ENCODE measurements around the gene ASXL2. TPM values are rescaled to one million over a fixed set of nuclear protein-coding genes. Genes with fewer than 3 reads are reported as not detected.
"Not testable (repeated sequence)": the region's sequence is repeated elsewhere in the genome, so short reads cannot be mapped to it uniquely, and the experiment has no call there.

The ASXL2 gene
- 8.8 and 9.6 TPM in 2 replicates for total RNA-seq (2014; rRNA removed; shearing (Covaris generic))

- DNase-seq (ENCODE audit: low spot score), result peak; percentile 96
Measured at GRCh38 chr2:25878361-25879132, at the start of gene ASXL2. TSS of gene ASXL2 (minus strand) at chr2:25878487. CDS start at chr2:25878222, 265 bp downstream.

DNA sequence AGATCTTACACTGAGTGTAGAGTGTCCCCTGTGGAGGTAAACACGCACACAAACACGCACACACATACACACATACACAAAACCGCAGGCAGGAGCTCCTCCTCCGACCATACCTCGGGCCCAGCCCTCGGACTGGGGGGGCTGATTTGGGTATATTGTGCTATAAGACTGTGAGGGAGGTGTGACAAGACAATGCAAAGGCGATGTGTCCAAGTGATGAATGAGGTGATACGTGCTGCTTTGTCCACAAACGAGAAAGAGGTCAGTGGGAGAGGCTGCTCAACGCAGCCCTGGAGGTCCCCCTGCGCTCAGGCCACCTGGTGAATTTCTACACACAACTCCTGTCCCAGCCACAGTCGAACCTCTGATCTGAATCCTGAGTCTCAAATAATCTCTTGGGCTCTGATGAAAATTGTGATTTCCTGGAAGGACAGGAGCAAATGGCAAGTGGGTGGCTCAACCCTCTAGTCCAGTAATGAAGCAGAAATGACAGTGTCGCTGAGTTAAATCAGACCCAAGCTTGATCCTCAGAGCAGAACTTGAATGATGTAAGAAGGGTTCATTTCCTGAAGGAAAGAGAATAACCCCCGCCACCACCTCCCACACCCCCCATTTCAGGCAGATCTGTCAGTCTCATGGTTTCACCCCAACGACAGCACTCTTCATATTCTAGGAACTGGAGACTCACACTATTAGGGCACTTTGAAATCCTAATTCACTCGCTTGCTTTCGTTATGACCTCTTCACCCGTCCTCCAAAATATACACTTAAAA is 48.9 kb upstream of the ASXL2 start:
- DNase-seq (ENCODE audit: low spot score), result no peak

DNA sequence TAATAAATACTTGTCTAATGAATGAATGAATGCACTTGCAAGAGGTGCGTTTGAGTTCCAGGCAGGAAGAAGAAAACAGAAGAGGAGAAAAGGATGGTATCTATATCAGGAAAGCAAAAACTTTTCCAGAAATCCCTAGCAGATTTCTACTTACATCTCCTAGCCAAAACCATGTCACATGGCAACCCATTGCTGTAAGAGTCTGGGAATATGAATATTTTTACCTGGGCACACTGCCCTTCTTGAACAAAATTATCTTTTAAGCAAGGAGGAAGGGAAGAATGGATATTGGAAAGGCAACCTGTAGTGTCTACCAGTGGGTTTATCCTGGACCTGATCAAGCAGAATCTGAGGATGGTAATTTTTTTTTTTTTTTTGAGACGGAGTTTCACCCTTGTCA is 44.2 kb upstream of the ASXL2 start:
- no peak for DNase-seq (ENCODE audit: low spot score)

GRCh38 chr2:25920786-25921415 is 42.6 kb upstream of the ASXL2 start:
- DNase-seq (ENCODE audit: low spot score), result no peak

DNA sequence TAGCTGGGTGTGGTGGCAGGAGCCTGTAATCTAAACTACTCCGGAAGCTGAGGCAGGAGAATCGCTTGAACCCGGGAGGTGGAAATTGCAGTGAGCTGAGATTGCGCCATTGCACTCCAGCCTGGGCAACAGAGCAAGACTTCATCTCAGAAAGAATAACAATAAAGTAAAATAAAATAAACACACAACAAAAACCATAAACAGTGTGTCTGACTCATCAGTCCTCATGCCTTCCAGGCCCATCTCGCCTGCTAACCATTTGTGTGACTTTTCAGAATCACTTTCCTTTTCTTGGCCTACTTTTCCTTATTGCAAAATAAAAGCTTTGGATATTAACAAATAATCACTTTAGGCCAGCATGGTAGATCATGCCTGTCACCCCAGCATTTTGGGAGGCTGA is 42.0 kb upstream of the ASXL2 start:
- peak; percentile 13 for DNase-seq (ENCODE audit: low spot score)

DNA sequence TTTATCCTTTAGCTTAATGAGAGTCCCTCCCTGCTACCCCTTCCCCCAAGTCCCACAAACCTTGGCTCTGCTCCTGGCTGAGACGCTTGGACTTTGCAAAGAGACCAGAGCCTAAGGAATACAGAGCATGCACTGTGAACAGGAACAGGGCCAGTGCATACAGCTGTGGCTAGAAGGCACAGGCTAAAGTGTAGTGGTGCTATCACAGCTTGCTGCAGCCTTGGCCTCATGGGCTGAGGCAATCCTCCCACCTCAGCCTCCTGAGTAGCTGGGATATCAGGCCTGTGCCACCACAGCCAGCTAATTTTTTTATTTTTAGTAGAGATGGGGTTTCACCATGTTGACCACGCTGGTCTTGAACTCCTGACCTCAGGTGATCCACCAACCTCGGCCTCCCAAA is 39.5 kb upstream of the ASXL2 start:
- DNase-seq (ENCODE audit: low spot score), result no peak

GRCh38 chr2:25917411-25917810 is 39.1 kb upstream of the ASXL2 start:
- DNase-seq (ENCODE audit: low spot score), result not testable (repeated sequence)

DNA sequence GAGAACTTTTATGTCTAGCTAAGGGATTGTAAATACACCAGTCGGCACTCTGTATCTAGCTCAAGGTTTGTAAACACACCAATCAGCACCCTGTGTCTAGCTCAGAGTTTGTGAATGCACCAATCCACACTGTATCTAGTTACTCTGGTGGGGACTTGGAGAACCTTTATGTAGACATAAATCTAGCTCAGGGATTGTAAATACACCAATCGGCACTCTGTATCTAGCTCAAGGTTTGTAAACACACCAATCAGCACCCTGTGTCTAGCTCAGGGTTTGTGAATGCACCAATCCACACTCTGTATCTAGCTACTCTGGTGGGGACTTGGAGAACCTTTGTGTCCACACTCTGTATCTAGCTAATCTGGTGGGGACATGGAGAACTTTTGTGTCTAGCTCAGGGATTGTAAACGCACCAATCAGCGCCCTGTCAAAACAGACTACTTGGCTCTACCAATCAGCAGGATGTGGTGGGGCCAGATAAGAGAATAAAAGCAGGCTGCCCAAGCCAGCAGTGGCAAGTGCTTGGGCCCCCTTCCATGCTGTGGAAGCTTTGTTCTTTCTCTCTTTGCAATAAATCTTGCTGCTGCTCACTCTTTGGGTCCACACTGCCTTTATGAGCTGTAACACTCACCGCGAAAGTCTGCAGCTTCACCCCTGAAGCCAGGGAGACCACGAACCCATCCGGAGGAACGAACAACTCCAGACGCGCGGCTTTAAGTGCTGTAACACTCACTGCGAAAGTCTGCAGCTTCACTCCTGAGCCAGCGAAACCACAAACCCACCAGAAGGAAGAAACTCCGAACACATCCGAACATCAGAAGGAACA is 37.9 kb upstream of the ASXL2 start:
- not testable (repeated sequence) for DNase-seq (ENCODE audit: low spot score)

DNA sequence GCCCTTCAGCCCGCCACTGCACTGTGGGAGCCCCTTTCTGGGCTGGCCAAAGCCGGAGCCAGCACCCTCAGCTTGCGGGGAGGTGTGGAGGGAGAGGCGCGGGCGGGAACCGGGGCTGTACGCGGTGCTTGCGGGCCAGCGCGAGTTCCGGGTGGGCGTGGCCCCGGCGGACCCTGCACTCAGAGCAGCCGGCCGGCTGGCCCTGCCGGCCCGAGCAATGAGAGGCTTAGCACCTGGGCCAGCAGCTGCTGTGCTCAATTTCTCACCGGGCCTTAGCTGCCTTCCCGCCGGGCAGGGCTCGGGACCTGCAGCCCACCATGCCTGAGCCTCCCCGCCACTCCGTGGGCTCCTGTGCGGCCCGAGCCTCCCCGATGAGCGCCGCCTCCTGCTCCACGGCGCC is 37.1 kb upstream of the ASXL2 start:
- DNase-seq (ENCODE audit: low spot score), result not testable (repeated sequence)

DNA sequence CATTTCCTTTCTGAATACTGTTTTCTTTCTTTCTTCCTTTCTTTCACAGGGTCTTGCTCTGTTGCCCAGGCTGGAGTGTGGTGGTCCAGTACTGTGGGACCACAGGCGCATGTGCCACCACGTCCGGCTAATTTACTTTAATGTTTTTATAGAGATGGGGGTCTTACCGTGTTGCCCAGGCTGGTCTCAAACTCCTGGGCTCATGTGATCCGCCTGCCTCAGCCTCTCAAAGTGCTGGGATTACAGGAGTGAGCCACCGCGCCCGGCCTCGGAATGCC is 35.3 kb upstream of the ASXL2 start:
- DNase-seq (ENCODE audit: low spot score), result not testable (repeated sequence)

- DNase-seq (ENCODE audit: low spot score), result peak; percentile 25
Measured at GRCh38 chr2:25912851-25913695, 34.8 kb upstream of the ASXL2 start.

- not testable (repeated sequence) for DNase-seq (ENCODE audit: low spot score)
Measured at GRCh38 chr2:25909574-25909973, 31.3 kb upstream of the ASXL2 start.

GRCh38 chr2:25905126-25905525 is 26.8 kb upstream of the ASXL2 start:
- no peak for DNase-seq (ENCODE audit: low spot score)

- DNase-seq (ENCODE audit: low spot score), result no peak
Measured at GRCh38 chr2:25903216-25903776, 25.0 kb upstream of the ASXL2 start.

DNA sequence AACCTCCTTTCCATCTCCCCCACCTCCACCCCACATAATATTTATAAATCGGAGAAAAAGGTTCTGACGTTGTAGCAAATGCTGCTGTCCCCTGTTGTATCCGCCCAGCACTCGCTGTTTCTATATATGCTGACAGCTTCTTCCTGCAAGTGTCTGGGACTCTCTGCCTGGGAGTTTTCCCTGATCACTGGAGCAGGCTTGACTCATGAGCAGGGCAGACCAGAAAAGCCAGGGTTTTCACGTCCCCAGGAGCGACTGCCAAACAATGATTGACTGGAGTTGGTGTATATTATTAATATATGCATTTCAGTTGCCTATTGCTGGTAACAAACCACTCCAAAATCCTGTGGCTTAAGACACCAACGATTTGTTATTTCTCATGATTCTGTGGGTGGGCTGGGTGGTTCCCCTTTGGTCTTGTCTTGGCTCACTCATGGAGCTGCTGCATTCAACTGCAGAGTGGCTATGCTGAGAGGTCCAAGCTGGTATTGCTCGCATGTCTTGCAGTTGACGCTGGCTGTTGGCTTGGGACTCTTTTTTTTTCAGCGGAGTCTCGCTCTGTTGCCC is 21.2 kb upstream of the ASXL2 start:
- DNase-seq (ENCODE audit: low spot score), result no peak

- DNase-seq (ENCODE audit: low spot score), result no peak
Measured at GRCh38 chr2:25897506-25897905, 19.2 kb upstream of the ASXL2 start.

DNA sequence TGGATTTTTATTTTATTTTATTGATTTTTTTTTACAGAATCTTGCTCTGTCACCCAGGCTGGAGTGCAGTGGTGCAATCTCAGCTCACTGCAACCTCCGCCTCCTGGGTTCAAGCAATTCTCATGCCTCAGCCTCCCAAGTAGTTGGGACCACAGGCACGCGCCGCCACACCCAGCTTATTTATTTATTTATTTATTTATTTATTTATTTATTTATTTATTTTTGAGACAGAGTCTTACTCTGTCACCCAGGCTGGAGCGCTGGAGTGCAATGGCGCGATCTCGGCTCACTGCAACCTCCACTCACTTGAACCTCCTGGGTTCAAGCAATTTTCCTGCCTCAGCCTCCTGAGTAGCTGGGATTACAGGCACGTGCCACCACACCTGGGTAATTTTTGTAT is 18.0 kb upstream of the ASXL2 start:
- not testable (repeated sequence) for DNase-seq (ENCODE audit: low spot score)

DNA sequence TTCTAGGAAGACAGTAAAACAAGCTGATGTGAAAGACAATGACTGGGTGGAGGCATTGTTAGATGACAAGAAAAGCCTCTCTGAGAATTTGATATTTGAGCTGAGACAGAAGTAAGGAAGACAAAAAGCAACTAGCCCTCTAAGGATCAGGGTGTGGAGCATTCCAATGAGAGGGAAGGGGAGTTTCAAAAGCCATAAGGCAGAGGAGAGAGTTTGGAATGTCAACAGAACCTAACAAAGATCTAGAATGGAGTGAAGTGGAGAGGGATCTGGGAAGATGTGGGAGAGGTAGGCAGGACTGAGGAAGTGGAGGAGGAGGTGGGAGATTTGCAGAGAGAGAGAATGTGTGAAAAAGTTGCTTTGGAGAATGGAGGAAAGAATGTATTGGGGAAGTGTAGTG is 17.3 kb upstream of the ASXL2 start:
- DNase-seq (ENCODE audit: low spot score), result no peak

GRCh38 chr2:25895018-25895417 is 16.7 kb upstream of the ASXL2 start:
- no peak for DNase-seq (ENCODE audit: low spot score)

DNA sequence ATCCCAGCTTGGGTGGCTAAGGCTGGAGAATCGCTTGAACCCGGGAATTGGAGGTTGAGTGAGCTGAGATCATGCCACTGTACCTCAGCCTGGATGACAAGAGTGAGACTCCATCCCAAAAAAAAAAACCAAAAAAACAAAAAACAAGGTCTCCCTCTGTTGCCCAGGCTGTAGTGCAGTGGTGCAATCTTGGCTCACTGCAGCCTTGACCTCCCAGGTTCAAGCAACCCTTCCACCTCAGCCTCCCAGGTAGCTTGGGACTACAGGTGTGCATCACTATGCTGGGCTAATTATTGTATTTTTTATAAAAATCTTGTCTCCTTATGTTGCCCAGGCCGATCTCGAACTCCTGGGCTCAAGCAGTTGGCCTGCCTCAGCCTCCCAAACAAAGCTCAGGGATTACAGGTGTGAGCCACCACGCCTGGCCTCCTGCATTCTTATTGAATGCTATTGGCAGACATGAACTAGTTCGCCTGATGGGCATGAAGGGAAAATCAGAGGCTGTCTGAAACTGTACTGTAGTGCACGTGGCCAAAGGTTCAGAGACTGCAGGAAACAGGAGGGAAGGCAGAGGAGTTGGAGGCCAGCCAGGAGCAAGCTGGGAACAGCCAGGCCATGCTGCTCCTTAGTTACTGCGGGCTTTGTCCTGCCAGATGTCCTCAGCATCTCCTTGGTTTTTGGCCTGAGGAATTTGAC is 16.0 kb upstream of the ASXL2 start:
- DNase-seq (ENCODE audit: low spot score), result no peak

Measured in A172 (cell line).